HepG2 (cell line): Measurements from ENCODE around the gene ZFP62. TPM values are rescaled to one million over a fixed set of nuclear protein-coding genes. Genes with fewer than 3 reads are reported as not detected.

ENCODE experiments used
- ATAC-seq: fragments of 200-7000 bp; cut with Tn5 transposase; 3 replicates; pipeline ENCODE4 v1.9.1; 2020; ENCODE audit warnings: mild to moderate bottlenecking, moderate library complexity
- BruUV-seq: library from RNA; stranded (reverse); fragments of 400-500 nt; replicated peaks from 2 replicates; lab custom pipeline; 2021; lab: Mats Ljungman, UMichigan
- CTCF ChIA-PET: fragments of 300-600 bp; formaldehyde crosslinking; extraction: SDS; loops from one replicate; lab custom pipeline; 2021; ENCODE audit warnings: low total read pairs, inconsistent platforms, low intra/inter-chr PET ratio; lab: Yijun Ruan, JAX
- POLR2A ChIA-PET: fragments of 350-600 bp; sonication (Branson Sonifier 250); formaldehyde crosslinking; loops from one replicate; lab custom pipeline; 2020; ENCODE audit warnings: antibody characterized with exemption, inconsistent platforms; lab: Yijun Ruan, JAX
- DNase-seq: peaks from one replicate; pipeline ENCODE4 v3.0.0-alpha.2; 2015; ENCODE audit warnings: low spot score
- FAIRE-seq: peaks from 3 replicates; lab custom pipeline; 2011; peaks lifted over from hg19 to GRCh38; lab: Jason Lieb, UNC
- H2AFZ ChIP-seq: one replicate; pipeline ENCODE4 v1.6.1; 2011; ENCODE audit warnings: low read length, inconsistent platforms
- H3K27ac ChIP-seq: fragments of 300-600 bp; 3 replicates; pipeline ENCODE4 v1.8.0; 2011; ENCODE audit warnings: mixed run types, mild to moderate bottlenecking, mixed read lengths, low read length, inconsistent platforms; ENCODE audit not compliant: insufficient read depth; ENCODE audit errors: extremely low read length
- H3K27me3 ChIP-seq, 2 experiments: fragments of 200-600 bp in 1 of 2; 2 replicates in 1 of 2; 3 replicates in 1 of 2; pipeline versions ENCODE4 v1.6.0 to v1.8.0; 2011; ENCODE audit warnings: low read length in 2 of 2, mild to moderate bottlenecking in 2 of 2, moderate library complexity in 2 of 2, inconsistent platforms in 1 of 2; ENCODE audit not compliant: insufficient read depth in 2 of 2, control insufficient read depth in 1 of 2
- H3K36me3 ChIP-seq, 2 experiments: fragments of 200-600 bp in 1 of 2; replicated peaks in 1 of 2; 2 replicates in 1 of 2; 3 replicates in 1 of 2; pipeline versions ENCODE4 v1.5.1 to v1.8.0; 2011; ENCODE audit warnings: low read length in 2 of 2, inconsistent platforms in 1 of 2; ENCODE audit not compliant: insufficient read depth in 2 of 2, control insufficient read depth in 1 of 2
- H3K4me1 ChIP-seq: 2 replicates; pipeline ENCODE4 v1.5.1; 2012; ENCODE audit warnings: low read length, inconsistent platforms; ENCODE audit not compliant: insufficient read depth
- H3K4me2 ChIP-seq: 2 replicates; pipeline ENCODE4 v1.6.0; 2011; ENCODE audit warnings: low read depth, low read length, inconsistent platforms
- H3K4me3 ChIP-seq, 3 experiments: fragments of 200-600 bp in 1 of 3; sonication (generic), shearing (Covaris generic) in 1 of 3; replicated peaks in 1 of 3; 2 replicates each; pipeline ENCODE4 v1.5.1; 2011 to 2016; ENCODE audit warnings: low read length in 3 of 3, inconsistent platforms in 2 of 3, low read depth in 2 of 3, mild to moderate bottlenecking in 2 of 3, control low read depth in 1 of 3, mixed read lengths in 1 of 3; ENCODE audit not compliant: insufficient read depth in 1 of 3
- H3K79me2 ChIP-seq: one replicate; pipeline ENCODE4 v1.6.1; 2011; ENCODE audit warnings: low read length, inconsistent platforms; ENCODE audit not compliant: insufficient read depth
- H3K9ac ChIP-seq: 2 replicates; pipeline ENCODE4 v1.6.0; 2011; ENCODE audit warnings: mild to moderate bottlenecking, low read depth, low read length, inconsistent platforms; ENCODE audit not compliant: insufficient read depth
- H3K9me3 ChIP-seq: 2 replicates; pipeline ENCODE4 v1.5.1; 2012; ENCODE audit warnings: mild to moderate bottlenecking, low read length
- H4K20me1 ChIP-seq: 2 replicates; pipeline ENCODE4 v1.6.0; 2011; ENCODE audit warnings: inconsistent platforms, mild to moderate bottlenecking, low read length, moderate library complexity; ENCODE audit not compliant: insufficient read depth
- HOXA3 ChIP-seq: sonication (generic); formaldehyde crosslinking; IDR thresholded peaks from 2 replicates; pipeline ENCODE4 v1.5.0; 2020; ENCODE audit warnings: missing genetic modification reagents
- ZBTB20 ChIP-seq: sonication (generic); formaldehyde crosslinking; IDR thresholded peaks from 2 replicates; pipeline ENCODE4 v1.8.1; 2023; ENCODE audit warnings: missing genetic modification reagents, low read depth, mild to moderate bottlenecking, borderline replicate concordance
- ZBTB8A ChIP-seq: sonication (generic); formaldehyde crosslinking; IDR thresholded peaks from 2 replicates; pipeline ENCODE4 v1.4.0; 2020; ENCODE audit warnings: mild to moderate bottlenecking, low read depth, missing genetic modification reagents, borderline replicate concordance
- ZHX1 ChIP-seq: sonication (generic); formaldehyde crosslinking; IDR thresholded peaks from 2 replicates; pipeline ENCODE4 v1.8.1; 2022; ENCODE audit warnings: low read depth, mild to moderate bottlenecking, missing genetic modification reagents
- ZHX2 ChIP-seq, 2 experiments: sonication (generic) in 1 of 2; formaldehyde crosslinking in 1 of 2; IDR thresholded peaks; 2 replicates each; pipeline versions ENCODE4 v1.6.1 to v1.9.0; 2014 to 2022; ENCODE audit warnings: antibody characterized with exemption in 1 of 2, borderline replicate concordance in 1 of 2, inconsistent platforms in 1 of 2, low read depth in 1 of 2, missing genetic modification reagents in 1 of 2
- ZNF430 ChIP-seq: sonication (generic); formaldehyde crosslinking; IDR thresholded peaks from 2 replicates; pipeline ENCODE4 v1.9.0; 2021; ENCODE audit warnings: mild to moderate bottlenecking, missing genetic modification reagents
- ZNF446 ChIP-seq: sonication (generic); formaldehyde crosslinking; IDR thresholded peaks from 2 replicates; pipeline ENCODE4 v1.5.0; 2020; ENCODE audit warnings: mild to moderate bottlenecking, missing genetic modification reagents
- ZNF552 ChIP-seq: sonication (generic); formaldehyde crosslinking; IDR thresholded peaks from 2 replicates; pipeline ENCODE4 v1.9.0; 2022; ENCODE audit warnings: missing genetic modification reagents, mild to moderate bottlenecking, borderline replicate concordance
- ZNF772 ChIP-seq: sonication (generic); formaldehyde crosslinking; IDR thresholded peaks from 2 replicates; pipeline ENCODE4 v1.5.0; 2020; ENCODE audit warnings: mild to moderate bottlenecking, missing genetic modification reagents
- WGBS: methylation state at CpG from one replicate; pipeline ENCODE4 v1.1.6; 2017; ENCODE audit warnings: low lambda C conversion rate; 5-methylcytosine and 5-hydroxymethylcytosine counted together
- in situ Hi-C: cut with HindIII; loops from 2 replicates; pipeline ENCODE4 v1.10.0; 2017; ENCODE audit warnings: low pct_unique_long_range_greater_than_20kb; ENCODE audit not compliant: extremely low pct_ligation_motif_present
- intact Hi-C: fragments of 100-400 bp; cut with micrococcal nuclease; formaldehyde crosslinking; loops from one replicate; pipeline ENCODE4 v1.10.0; 2022; ENCODE audit not compliant: unreplicated experiment
- polyA plus RNA-seq, 8 experiments: library from polyadenylated mRNA; depleted of rRNA in 3 of 8; stranded (reverse) in 7 of 8; unstranded in 1 of 8; fragments of >200 nt; fragmentation: Illumina TruSeq in 4 of 8; extraction: Trizol in 4 of 8; gene quantifications; 2 replicates each; pipeline versions ENCODE4 v1.2.1 to v1.2.3, GENCODE V29; 2011 to 2016; ENCODE audit warnings: low read depth in 4 of 8, missing spikeins in 1 of 8, mixed read lengths in 1 of 8; ENCODE audit not compliant: insufficient read depth in 1 of 8
- total RNA-seq, 5 experiments: library from RNA; depleted of rRNA; stranded (reverse); fragments of >200 nt; fragmentation: Illumina TruSeq; extraction: Trizol; gene quantifications; 2 replicates each; pipeline ENCODE4 v1.2.3, GENCODE V29; 2016; ENCODE audit warnings: low read depth in 1 of 5

ZFP62 gene
- total and polyA plus RNA-seq, 2 of the 13 experiments (the other 11 are each of a cell fraction or from before 2014, with no cell fraction given) = 8.2 to 19.4 TPM

- BruUV-seq = no TSS peak
- Histone ChIP-seq H3K79me2 (no peaks in the 10 kb centered on the region), H3K36me3 (no peaks in the 10 kb centered on the region), H3K4me2 (no peak overlapping the region), H3K9ac (no peak overlapping the region), H2AFZ (no peak overlapping the region), H3K9me3 (no peaks in the 10 kb centered on the region), H3K27ac (no peak overlapping the region), H3K27me3 (peaks cover 0 to 3% of the 10 kb centered on the region in 2 experiments; a peak in 3 of 5 replicates), H3K4me1 (no peaks in the 10 kb centered on the region), H3K4me3 (no peak overlapping the region), H4K20me1 (no peaks in the 10 kb centered on the region)
- in situ Hi-C loops (no loop called here), intact Hi-C loops (no loop called here)
- ChIA-PET CTCF (no interaction called here), POLR2A (no interaction called here)
- DNase-seq (no peak), ATAC-seq (no peak), FAIRE-seq (no peak)
- TF ChIP-seq HOXA3 = no peak
- TF ChIP-seq ZBTB20 (CRISPR knock-in tag) = no peak
- 30% methylated on average over 5 of the region's 5 CpGs for WGBS
These were observed 49.7 kb upstream of the ZFP62 start for GRCh38 chr5:180910735-180911134.

- BruUV-seq = no TSS peak
- ChIA-PET CTCF (no interaction called here), POLR2A (no interaction called here)
- no peak overlapping the region for H3K27ac ChIP-seq
- no peaks in the 10 kb centered on the region for H3K36me3 ChIP-seq
- no peaks in the 10 kb centered on the region for H3K9me3 ChIP-seq
- no peak overlapping the region for H3K9ac ChIP-seq
- H3K27me3 ChIP-seq = peaks cover 0 to 3% of the 10 kb centered on the region in 2 experiments; a peak in 3 of 5 replicates
- in situ Hi-C loops = no loop called here
- ATAC-seq (no peak), FAIRE-seq (no peak), DNase-seq (no peak)
- H3K4me1 ChIP-seq = no peaks in the 10 kb centered on the region
- 19% methylated on average over 2 of the region's 2 CpGs for WGBS
- no peak overlapping the region for H2AFZ ChIP-seq
- no peaks in the 10 kb centered on the region for H3K79me2 ChIP-seq
- H4K20me1 ChIP-seq = no peaks in the 10 kb centered on the region
- H3K4me3 ChIP-seq = no peak overlapping the region
- H3K4me2 ChIP-seq = no peak overlapping the region
- intact Hi-C loops = no loop called here
- TF ChIP-seq ZHX1 (CRISPR knock-in tag) (no peak), ZNF552 (no peak), ZHX2 (IDR thresholded peaks at IDR 0.05; ENCODE audit: low read depth) (no peak), ZHX2 (CRISPR knock-in tag; IDR thresholded peaks at IDR 0.05; ENCODE audit: borderline replicate concordance) (no peak), ZNF772 (no peak), ZNF430 (no peak), ZNF446 (CRISPR knock-in tag) (no peak), ZBTB8A (CRISPR knock-in tag) (no peak)
These were observed 49.1 kb upstream of the ZFP62 start for GRCh38 chr5:180910182-180910581.
